PC-3 (cell line): ENCODE data around the gene AK4.

Source experiments
- CTCF ChIP-seq: fragments of 300-600 bp; sonication (generic); conservative IDR thresholded peaks from 2 replicates; pipeline ENCODE4 v1.5.1; 2017; ENCODE audit warnings: antibody characterized with exemption, low read depth, mild to moderate bottlenecking, low read length
- EZH2 ChIP-seq: fragments of 300-600 bp; sonication (generic); IDR thresholded peaks from one replicate; pipeline ENCODE4 v1.6.1; 2017; ENCODE audit warnings: antibody characterized with exemption, mild to moderate bottlenecking, low read length; ENCODE audit not compliant: unreplicated experiment
- EZH2phosphoT487 ChIP-seq: fragments of 300-600 bp; sonication (generic); IDR thresholded peaks from 2 replicates; pipeline ENCODE4 v1.6.1; 2018; ENCODE audit warnings: mild to moderate bottlenecking, antibody characterized with exemption, low read length, borderline replicate concordance

GRCh38 chr1:65208563-65208973 is 60.6 kb downstream of the AK4 start:
- no peak for TF ChIP-seq CTCF
- TF ChIP-seq EZH2, result no peak
- no peak for TF ChIP-seq EZH2phosphoT487
